IgD-negative memory B cell (primary cell): ENCODE data around the gene EFCAB11. TPM values are rescaled to one million over a fixed set of nuclear protein-coding genes. Genes with fewer than 3 reads are reported as not detected.
A peak's percentile ranks its signal among the peaks of the same experiment; 100 is the strongest.

Source experiments
- H3K27ac Mint-ChIP-seq, 3 donors: one replicate each; pipeline ENCODE4 v1.8.0; 2020 to 2022; ENCODE audit warnings: mild to moderate bottlenecking in 3 of 3, mixed read lengths in 3 of 3, moderate library complexity in 1 of 3
- H3K27me3 Mint-ChIP-seq: one replicate; pipeline ENCODE4 v1.8.0; 2021; ENCODE audit warnings: mixed read lengths
- H3K36me3 Mint-ChIP-seq: one replicate; pipeline ENCODE4 v1.8.0; 2020; ENCODE audit warnings: mild to moderate bottlenecking, mixed read lengths
- H3K4me1 Mint-ChIP-seq, 3 donors: one replicate each; pipeline ENCODE4 v1.8.0; 2020 to 2022; ENCODE audit warnings: mixed read lengths in 3 of 3, mild to moderate bottlenecking in 1 of 3
- H3K4me3 Mint-ChIP-seq, 4 donors: one replicate each; pipeline ENCODE4 v1.8.0; 2020 to 2022; ENCODE audit warnings: mild to moderate bottlenecking in 4 of 4, mixed read lengths in 4 of 4, moderate library complexity in 3 of 4
- H3K9me3 Mint-ChIP-seq, 3 donors: one replicate each; pipeline ENCODE4 v1.8.0; 2020 to 2021; ENCODE audit warnings: mixed read lengths in 3 of 3, mild to moderate bottlenecking in 1 of 3
- polyA plus RNA-seq: library from polyadenylated mRNA; unstranded; fragments of 300-500 nt; fragmentation: Illumina TruSeq; gene quantifications from one replicate; pipeline ENCODE4 v1.2.3, GENCODE V29; 2021

EFCAB11 gene
- polyA plus RNA-seq, 1 donor from 2014 or later, result 7.8 TPM

DNA sequence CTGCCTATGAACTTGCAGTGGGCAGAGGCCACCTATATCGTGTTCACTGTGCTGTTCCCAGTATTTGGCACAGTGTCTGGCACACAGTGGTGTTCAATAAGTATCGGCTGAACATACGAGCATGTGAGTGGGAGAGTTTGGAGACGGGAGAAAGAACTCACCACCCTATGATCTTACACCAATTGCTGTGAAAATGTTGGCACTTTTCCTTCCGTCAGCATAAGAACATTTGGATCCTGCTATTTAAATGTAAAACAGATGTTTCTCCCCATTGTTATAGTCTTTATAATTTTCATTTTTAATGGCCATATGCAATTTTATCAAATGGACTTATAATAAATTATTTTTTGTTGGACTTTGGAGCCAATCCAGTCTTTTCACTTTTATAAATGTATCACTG lies 144.4 kb downstream of the EFCAB11 start:
- no peaks in the 10 kb centered on the region for H3K36me3 Mint-ChIP-seq
- peaks cover 0 to 2% (median 0%) of the 10 kb centered on the region in 3 donors for H3K4me1 Mint-ChIP-seq
- no peaks in the 10 kb centered on the region for H3K9me3 Mint-ChIP-seq
- no peaks in the 10 kb centered on the region for H3K27me3 Mint-ChIP-seq
- no peak overlapping the region for H3K27ac Mint-ChIP-seq
- no peak overlapping the region for H3K4me3 Mint-ChIP-seq

DNA sequence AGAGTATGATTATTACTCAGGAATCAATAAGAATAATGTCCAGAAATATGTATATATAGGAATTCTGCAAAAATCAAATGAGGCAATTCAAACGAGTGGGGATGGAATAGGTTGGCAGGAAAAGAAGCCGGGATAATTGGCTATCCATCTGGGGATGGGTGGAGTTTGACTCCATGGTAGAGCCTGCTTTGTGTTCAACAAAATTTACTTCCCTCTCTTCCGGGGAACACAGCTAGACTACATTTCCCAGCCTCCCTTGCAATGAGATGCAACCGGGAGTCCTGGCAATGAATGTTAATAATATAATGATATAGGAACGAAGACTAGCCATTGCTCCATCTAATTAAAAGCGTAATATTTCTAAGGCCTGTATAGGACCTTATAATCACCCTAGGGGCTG lies 146.6 kb downstream of the EFCAB11 start:
- Mint-ChIP-seq H3K36me3 (no peaks in the 10 kb centered on the region), H3K9me3 (no peaks in the 10 kb centered on the region), H3K4me1 (peaks cover 0 to 2% (median 0%) of the 10 kb centered on the region in 3 donors), H3K27me3 (no peaks in the 10 kb centered on the region), H3K27ac (no peak overlapping the region), H3K4me3 (no peak overlapping the region)

GRCh38 chr14:89807151-89807550 lies 147.4 kb downstream of the EFCAB11 start:
- no peaks in the 10 kb centered on the region for H3K36me3 Mint-ChIP-seq
- H3K4me3 Mint-ChIP-seq, result no peak overlapping the region
- H3K4me1 Mint-ChIP-seq, result peaks cover 0 to 2% (median 0%) of the 10 kb centered on the region in 3 donors
- no peak overlapping the region for H3K27ac Mint-ChIP-seq
- no peaks in the 10 kb centered on the region for H3K27me3 Mint-ChIP-seq
- H3K9me3 Mint-ChIP-seq, result no peaks in the 10 kb centered on the region

DNA sequence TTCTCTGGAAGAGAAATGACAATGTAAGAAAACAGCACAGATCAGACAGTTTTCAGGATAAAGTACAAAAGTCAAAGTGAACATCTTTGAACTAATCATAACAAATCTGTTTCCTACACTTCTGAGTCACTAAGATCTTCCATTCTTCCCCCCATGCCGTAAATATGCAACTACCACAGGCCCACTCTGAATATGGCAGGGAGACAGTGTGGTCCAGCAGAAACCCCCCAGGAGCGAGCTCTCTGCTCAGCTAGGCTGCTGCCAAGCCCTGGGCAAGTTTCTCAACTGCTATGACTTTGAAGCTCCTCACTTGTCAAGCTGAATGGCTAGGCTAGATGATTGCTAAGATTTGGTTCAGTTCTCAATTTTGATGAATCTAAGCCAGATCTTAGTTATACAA lies 148.1 kb downstream of the EFCAB11 start:
- Mint-ChIP-seq H3K4me1 (peaks cover 0 to 2% (median 0%) of the 10 kb centered on the region in 3 donors), H3K27ac (no peak overlapping the region), H3K9me3 (no peaks in the 10 kb centered on the region), H3K36me3 (no peaks in the 10 kb centered on the region), H3K4me3 (no peak overlapping the region), H3K27me3 (no peaks in the 10 kb centered on the region)

GRCh38 chr14:89805501-89805900 lies 149.0 kb downstream of the EFCAB11 start:
- H3K27ac Mint-ChIP-seq, result no peak overlapping the region
- H3K27me3 Mint-ChIP-seq, result no peaks in the 10 kb centered on the region
- H3K4me1 Mint-ChIP-seq, result peaks cover 0 to 2% (median 0%) of the 10 kb centered on the region in 3 donors
- no peaks in the 10 kb centered on the region for H3K36me3 Mint-ChIP-seq
- H3K4me3 Mint-ChIP-seq, result no peak overlapping the region
- no peaks in the 10 kb centered on the region for H3K9me3 Mint-ChIP-seq

DNA sequence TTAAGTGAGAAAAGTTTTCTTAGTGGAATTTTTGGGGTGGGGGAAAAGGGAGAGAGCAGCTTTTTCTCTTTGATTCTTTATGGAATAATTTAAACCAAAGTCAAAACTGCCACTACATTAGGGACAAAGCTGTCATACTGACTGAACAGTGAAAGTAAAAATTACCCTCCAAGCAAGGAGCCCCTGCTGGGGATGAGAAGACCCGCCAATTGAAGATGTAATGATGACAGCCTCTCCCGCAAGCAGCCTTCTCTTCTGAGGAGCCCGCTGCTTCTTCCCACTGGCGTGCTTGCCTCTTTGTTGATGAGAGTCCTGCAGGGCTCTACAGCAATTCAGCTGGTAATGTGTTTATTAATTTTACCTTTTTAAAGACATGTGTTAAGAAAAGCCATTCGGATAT lies 151.0 kb downstream of the EFCAB11 start:
- H3K4me1 Mint-ChIP-seq, result peaks cover 0 to 2% (median 0%) of the 10 kb centered on the region in 3 donors
- H3K27ac Mint-ChIP-seq, result no peak overlapping the region
- H3K36me3 Mint-ChIP-seq, result no peaks in the 10 kb centered on the region
- H3K27me3 Mint-ChIP-seq, result no peaks in the 10 kb centered on the region
- H3K9me3 Mint-ChIP-seq, result no peaks in the 10 kb centered on the region
- no peak overlapping the region for H3K4me3 Mint-ChIP-seq

DNA sequence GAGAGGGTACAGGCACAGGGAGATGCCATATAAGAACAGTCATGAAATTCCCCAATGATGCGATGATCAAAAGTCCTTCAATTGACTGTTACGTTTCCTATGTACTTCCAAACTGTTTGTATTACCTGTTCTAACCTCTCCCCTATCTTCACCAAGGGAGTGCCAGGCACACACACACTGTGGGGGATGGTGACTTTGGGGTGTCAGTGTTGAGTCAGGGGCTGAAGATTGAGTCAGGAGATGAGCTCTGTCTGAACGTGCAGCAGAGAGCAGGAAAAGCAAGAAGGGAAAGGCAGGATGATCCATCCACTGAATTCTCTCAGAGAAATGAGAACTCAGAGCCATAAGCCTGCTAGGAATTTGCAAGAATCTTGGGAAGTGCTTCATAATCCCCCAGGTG lies 153.4 kb downstream of the EFCAB11 start:
- H3K4me1 Mint-ChIP-seq, result peaks cover 2 to 3% (median 3%) of the 10 kb centered on the region in 3 donors
- no peak overlapping the region for H3K4me3 Mint-ChIP-seq
- H3K36me3 Mint-ChIP-seq, result peaks cover 6% of the 10 kb centered on the region
- H3K9me3 Mint-ChIP-seq, result no peaks in the 10 kb centered on the region
- no peaks in the 10 kb centered on the region for H3K27me3 Mint-ChIP-seq
- no peak overlapping the region for H3K27ac Mint-ChIP-seq

- H3K27ac Mint-ChIP-seq, result no peak overlapping the region
- H3K4me3 Mint-ChIP-seq, result no peak overlapping the region
- no peaks in the 10 kb centered on the region for H3K9me3 Mint-ChIP-seq
- no peaks in the 10 kb centered on the region for H3K27me3 Mint-ChIP-seq
- peaks cover 7% of the 10 kb centered on the region for H3K36me3 Mint-ChIP-seq
- peaks cover 2 to 3% (median 3%) of the 10 kb centered on the region in 3 donors for H3K4me1 Mint-ChIP-seq
Measured at GRCh38 chr14:89798212-89798773, 156.2 kb downstream of the EFCAB11 start.

DNA sequence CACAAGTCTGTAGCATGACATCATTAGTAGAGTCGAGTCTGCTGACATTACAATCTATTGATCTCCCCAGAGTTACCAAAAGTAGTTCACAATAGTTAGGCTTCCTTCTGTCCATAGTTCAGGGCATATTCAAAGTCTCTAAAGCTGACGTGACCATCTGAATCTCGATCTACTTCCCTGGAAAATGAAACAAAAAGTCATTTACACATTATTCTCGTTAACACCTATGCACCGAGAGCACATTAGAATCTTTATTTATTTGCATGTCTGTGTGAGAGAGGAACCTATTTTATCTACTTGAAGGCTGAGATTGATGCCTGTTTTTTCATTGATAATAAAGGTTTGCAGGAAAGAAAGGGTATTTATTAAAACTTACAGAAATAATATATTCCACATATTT lies 157.4 kb downstream of the EFCAB11 start:
- Mint-ChIP-seq H3K4me3 (peak overlapping the region in 1 of 4 donors; percentile 55), H3K27ac (no peak overlapping the region), H3K9me3 (no peaks in the 10 kb centered on the region), H3K4me1 (peaks cover 2 to 3% (median 3%) of the 10 kb centered on the region in 3 donors), H3K27me3 (no peaks in the 10 kb centered on the region), H3K36me3 (peaks cover 8% of the 10 kb centered on the region)

DNA sequence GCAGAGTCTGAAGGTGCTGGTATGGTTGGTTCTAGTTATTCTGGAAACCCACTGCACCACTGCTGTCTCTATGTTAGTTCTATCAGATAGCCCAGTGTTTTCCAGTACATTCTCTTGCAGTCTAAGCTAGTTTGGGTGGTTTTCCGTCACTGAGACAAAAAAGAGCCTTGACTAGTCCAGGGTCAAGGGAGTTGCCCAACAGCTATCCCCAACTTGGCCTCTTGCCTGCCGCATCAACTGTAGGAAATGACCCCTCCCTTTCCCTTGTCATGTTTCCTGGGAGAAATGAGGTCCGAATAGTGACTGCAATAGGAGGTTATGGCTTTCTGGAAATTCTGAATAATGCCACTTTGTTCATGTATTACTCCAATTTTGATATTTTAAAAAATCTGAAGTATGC lies 160.4 kb downstream of the EFCAB11 start:
- Mint-ChIP-seq H3K4me3 (no peak overlapping the region), H3K27me3 (no peaks in the 10 kb centered on the region), H3K9me3 (no peaks in the 10 kb centered on the region)

GRCh38 chr14:89793367-89793716 lies 161.2 kb downstream of the EFCAB11 start:
- H3K4me1 Mint-ChIP-seq, result peaks cover 2 to 3% (median 3%) of the 10 kb centered on the region in 3 donors
- H3K4me3 Mint-ChIP-seq, result no peak overlapping the region
- H3K27ac Mint-ChIP-seq, result no peak overlapping the region
- H3K9me3 Mint-ChIP-seq, result no peaks in the 10 kb centered on the region
- peaks cover 12% of the 10 kb centered on the region for H3K36me3 Mint-ChIP-seq
- H3K27me3 Mint-ChIP-seq, result no peaks in the 10 kb centered on the region

More for the DNA sequence above, 160.4 kb downstream of the EFCAB11 start:
- Mint-ChIP-seq H3K4me1 (peaks cover 2 to 3% (median 3%) of the 10 kb centered on the region in 3 donors), H3K27ac (no peak overlapping the region), H3K36me3 (peaks cover 12% of the 10 kb centered on the region)

- Mint-ChIP-seq H3K4me1 (peaks cover 2 to 3% (median 3%) of the 10 kb centered on the region in 3 donors), H3K4me3 (no peak overlapping the region), H3K9me3 (no peaks in the 10 kb centered on the region), H3K27ac (peak overlapping the region in 1 of 3 donors; percentile 36), H3K36me3 (peaks cover 12% of the 10 kb centered on the region), H3K27me3 (no peaks in the 10 kb centered on the region)
Measured at GRCh38 chr14:89792489-89793366, 161.8 kb downstream of the EFCAB11 start.

DNA sequence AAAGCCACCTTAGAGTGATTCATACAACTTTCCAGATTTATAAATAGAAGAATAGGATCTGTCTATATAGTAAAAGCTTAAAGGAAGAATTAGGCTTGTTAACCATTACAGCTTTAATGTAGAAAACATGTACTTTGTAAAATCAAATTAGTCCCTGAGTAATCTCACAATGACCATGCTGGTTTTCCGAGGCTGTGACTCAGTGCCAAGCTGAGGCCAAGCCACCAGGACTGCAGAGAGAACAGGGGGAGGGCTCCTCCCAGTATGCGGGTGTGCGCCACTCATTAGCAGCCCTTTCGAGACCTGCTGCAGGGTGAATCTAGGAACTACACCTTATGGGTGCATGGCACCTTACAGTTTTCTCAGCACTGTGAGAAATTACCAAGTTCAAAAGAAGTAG lies 167.0 kb downstream of the EFCAB11 start:
- H3K27ac Mint-ChIP-seq, result no peak overlapping the region
- no peaks in the 10 kb centered on the region for H3K4me1 Mint-ChIP-seq
- H3K9me3 Mint-ChIP-seq, result no peaks in the 10 kb centered on the region
- H3K36me3 Mint-ChIP-seq, result peaks cover 4% of the 10 kb centered on the region
- no peak overlapping the region for H3K4me3 Mint-ChIP-seq
- no peaks in the 10 kb centered on the region for H3K27me3 Mint-ChIP-seq

DNA sequence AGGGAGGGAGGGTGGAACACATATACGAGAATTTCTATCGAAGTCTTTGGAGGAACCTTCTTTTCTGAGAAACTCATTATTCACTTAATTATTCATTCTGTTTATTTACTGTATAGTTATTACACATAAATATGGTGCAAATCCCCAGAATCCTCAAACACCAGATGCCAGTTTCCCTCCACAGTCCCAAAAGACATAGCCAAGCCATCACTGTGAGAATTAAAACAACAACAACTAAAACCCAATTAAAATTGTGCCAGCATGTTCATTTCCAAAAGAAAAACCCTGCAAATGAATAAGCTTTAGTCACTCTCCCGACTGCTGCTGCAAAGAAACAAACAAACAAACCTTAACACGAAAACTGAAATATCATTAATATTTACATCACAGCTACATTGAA lies 173.5 kb downstream of the EFCAB11 start:
- no peak overlapping the region for H3K27ac Mint-ChIP-seq
- H3K4me1 Mint-ChIP-seq, result no peaks in the 10 kb centered on the region
- H3K9me3 Mint-ChIP-seq, result no peaks in the 10 kb centered on the region
- H3K36me3 Mint-ChIP-seq, result peaks cover 4% of the 10 kb centered on the region
- H3K4me3 Mint-ChIP-seq, result no peak overlapping the region
- no peaks in the 10 kb centered on the region for H3K27me3 Mint-ChIP-seq

- Mint-ChIP-seq H3K4me1 (no peaks in the 10 kb centered on the region), H3K27me3 (no peaks in the 10 kb centered on the region), H3K27ac (peak overlapping the region in 1 of 3 donors; percentile 85), H3K36me3 (peaks cover 4% of the 10 kb centered on the region), H3K9me3 (no peaks in the 10 kb centered on the region), H3K4me3 (no peak overlapping the region)
Measured at GRCh38 chr14:89779707-89780106, 174.8 kb downstream of the EFCAB11 start.

DNA sequence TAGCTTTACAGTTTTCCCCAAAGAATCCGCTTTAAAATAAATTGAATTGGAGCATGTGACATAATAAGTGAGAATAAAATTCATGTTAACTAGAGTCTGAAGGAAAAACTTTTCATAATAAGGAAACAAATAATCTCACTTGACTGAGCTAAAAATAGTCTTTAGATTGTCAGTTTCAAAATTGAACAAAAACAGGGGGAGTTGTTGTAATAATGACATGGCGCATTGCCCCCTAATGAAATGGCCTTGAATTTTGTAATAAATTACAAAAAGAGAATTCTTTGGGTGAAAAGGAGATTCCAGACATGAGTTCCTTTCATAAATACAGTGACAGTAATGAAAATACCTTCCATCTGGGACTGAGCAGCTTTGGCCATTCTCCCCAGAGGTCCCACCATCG lies 178.6 kb downstream of the EFCAB11 start:
- H3K4me3 Mint-ChIP-seq, result no peak overlapping the region
- peaks cover 4% of the 10 kb centered on the region for H3K36me3 Mint-ChIP-seq
- no peaks in the 10 kb centered on the region for H3K9me3 Mint-ChIP-seq
- no peak overlapping the region for H3K27ac Mint-ChIP-seq
- peaks cover 9% of the 10 kb centered on the region for H3K27me3 Mint-ChIP-seq
- H3K4me1 Mint-ChIP-seq, result peaks cover 13 to 22% (median 15%) of the 10 kb centered on the region in 3 donors
